Measurements from ENCODE around the gene MYT1. TPM values are rescaled to one million over a fixed set of nuclear protein-coding genes. Genes with fewer than 3 reads are reported as not detected.

The MYT1 gene
- total and polyA plus RNA-seq, 2 experiments from 2014 or later: 0.03 to 0.06 TPM

GRCh38 chr20:64153410-64153809 is 10.8 kb upstream of the MYT1 start:
- no peaks in the 10 kb centered on the region for H4K20me1 ChIP-seq (ENCODE audit: insufficient read depth, poor library complexity, severe bottlenecking)
- 95% methylated on average over 2 of the region's 2 CpGs for WGBS (ENCODE audit: low lambda C conversion rate, missing lambda C conversion rate)
- H3K9me3 ChIP-seq (ENCODE audit: low read depth): no peaks in the 10 kb centered on the region
- TF ChIP-seq EZH2 (IDR thresholded peaks at IDR 0.05; ENCODE audit: borderline replicate concordance) (no peak), EZH2phosphoT487 (IDR thresholded peaks at IDR 0.05; ENCODE audit: low read depth, severe bottlenecking, unreplicated experiment) (no peak)
- TF ChIP-seq, protein P1, sequence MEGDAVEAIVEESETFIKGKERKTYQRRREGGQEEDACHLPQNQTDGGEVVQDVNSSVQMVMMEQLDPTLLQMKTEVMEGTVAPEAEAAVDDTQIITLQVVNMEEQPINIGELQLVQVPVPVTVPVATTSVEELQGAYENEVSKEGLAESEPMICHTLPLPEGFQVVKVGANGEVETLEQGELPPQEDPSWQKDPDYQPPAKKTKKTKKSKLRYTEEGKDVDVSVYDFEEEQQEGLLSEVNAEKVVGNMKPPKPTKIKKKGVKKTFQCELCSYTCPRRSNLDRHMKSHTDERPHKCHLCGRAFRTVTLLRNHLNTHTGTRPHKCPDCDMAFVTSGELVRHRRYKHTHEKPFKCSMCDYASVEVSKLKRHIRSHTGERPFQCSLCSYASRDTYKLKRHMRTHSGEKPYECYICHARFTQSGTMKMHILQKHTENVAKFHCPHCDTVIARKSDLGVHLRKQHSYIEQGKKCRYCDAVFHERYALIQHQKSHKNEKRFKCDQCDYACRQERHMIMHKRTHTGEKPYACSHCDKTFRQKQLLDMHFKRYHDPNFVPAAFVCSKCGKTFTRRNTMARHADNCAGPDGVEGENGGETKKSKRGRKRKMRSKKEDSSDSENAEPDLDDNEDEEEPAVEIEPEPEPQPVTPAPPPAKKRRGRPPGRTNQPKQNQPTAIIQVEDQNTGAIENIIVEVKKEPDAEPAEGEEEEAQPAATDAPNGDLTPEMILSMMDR (IDR thresholded peaks at IDR 0.05; ENCODE audit: poor library complexity): no peak
- H2AFZ ChIP-seq: no peak overlapping the region
- H3K4me2 ChIP-seq: no peak overlapping the region
- no peak for DNase-seq (ENCODE audit: low spot score)
- no peaks in the 10 kb centered on the region for H3K36me3 ChIP-seq (replicated peaks; ENCODE audit: insufficient read depth, low read depth)
- no peak overlapping the region for H3K27ac ChIP-seq
- no peak overlapping the region for H3K4me3 ChIP-seq
- H3K79me2 ChIP-seq: no peaks in the 10 kb centered on the region
- H3K27me3 ChIP-seq: no peaks in the 10 kb centered on the region
- H3K9me2 ChIP-seq (replicated peaks; ENCODE audit: insufficient read depth): no peaks in the 10 kb centered on the region
- H3K4me1 ChIP-seq (ENCODE audit: insufficient read depth): no peaks in the 10 kb centered on the region

DNA sequence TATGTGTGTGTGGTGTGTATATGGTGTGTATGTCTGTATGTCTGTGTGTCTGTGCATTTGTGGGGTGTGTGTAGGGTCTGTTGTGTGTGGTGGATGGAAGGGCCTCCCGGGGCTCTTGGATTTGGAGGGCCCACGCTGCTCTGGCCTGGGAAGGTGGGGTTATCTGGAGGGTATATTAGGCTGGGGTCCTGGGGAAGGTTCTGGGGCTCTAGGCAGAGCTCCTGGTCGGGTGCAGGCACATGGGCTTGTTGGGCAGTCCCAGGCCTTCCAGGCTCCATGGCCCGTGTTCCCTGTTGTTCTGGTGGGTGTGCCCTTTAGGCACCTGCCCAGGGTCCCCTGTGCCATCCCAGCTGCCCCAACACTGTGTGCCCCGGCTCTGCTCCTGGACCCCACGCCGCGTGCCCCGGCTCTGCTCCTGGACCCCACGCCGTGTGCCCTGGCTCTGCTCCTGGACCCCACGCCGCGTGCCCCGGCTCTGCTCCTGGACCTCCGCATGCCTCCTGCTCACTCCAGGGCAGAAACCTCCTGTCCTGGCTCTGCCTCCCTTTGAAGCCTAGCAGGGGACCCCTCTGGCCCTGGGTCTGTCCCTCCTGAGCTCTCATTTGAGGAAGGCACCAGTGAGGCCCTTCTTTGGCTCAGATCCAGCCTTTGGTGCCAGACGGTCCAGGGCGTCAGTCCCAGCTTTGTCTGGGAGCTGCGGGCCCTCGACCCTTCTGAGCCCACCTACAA is 10.2 kb upstream of the MYT1 start:
- no peak for DNase-seq (ENCODE audit: low spot score)
- Histone ChIP-seq H3K4me2 (no peak overlapping the region), H3K27me3 (no peaks in the 10 kb centered on the region), H3K9me2 (replicated peaks; ENCODE audit: insufficient read depth) (no peaks in the 10 kb centered on the region), H3K79me2 (no peaks in the 10 kb centered on the region), H3K27ac (no peak overlapping the region), H3K36me3 (replicated peaks; ENCODE audit: insufficient read depth, low read depth) (no peaks in the 10 kb centered on the region), H3K9me3 (ENCODE audit: low read depth) (no peaks in the 10 kb centered on the region), H3K4me3 (no peak overlapping the region), H2AFZ (no peak overlapping the region), H4K20me1 (ENCODE audit: insufficient read depth, poor library complexity, severe bottlenecking) (no peaks in the 10 kb centered on the region), H3K4me1 (ENCODE audit: insufficient read depth) (no peaks in the 10 kb centered on the region)
- WGBS (ENCODE audit: low lambda C conversion rate, missing lambda C conversion rate): 88% methylated on average over 17 of the region's 20 CpGs
- TF ChIP-seq EZH2phosphoT487 (IDR thresholded peaks at IDR 0.05; ENCODE audit: low read depth, severe bottlenecking, unreplicated experiment) (no peak), EZH2 (IDR thresholded peaks at IDR 0.05; ENCODE audit: borderline replicate concordance) (no peak)
- TF ChIP-seq, protein P1 (IDR thresholded peaks at IDR 0.05; ENCODE audit: poor library complexity): no peak

DNA sequence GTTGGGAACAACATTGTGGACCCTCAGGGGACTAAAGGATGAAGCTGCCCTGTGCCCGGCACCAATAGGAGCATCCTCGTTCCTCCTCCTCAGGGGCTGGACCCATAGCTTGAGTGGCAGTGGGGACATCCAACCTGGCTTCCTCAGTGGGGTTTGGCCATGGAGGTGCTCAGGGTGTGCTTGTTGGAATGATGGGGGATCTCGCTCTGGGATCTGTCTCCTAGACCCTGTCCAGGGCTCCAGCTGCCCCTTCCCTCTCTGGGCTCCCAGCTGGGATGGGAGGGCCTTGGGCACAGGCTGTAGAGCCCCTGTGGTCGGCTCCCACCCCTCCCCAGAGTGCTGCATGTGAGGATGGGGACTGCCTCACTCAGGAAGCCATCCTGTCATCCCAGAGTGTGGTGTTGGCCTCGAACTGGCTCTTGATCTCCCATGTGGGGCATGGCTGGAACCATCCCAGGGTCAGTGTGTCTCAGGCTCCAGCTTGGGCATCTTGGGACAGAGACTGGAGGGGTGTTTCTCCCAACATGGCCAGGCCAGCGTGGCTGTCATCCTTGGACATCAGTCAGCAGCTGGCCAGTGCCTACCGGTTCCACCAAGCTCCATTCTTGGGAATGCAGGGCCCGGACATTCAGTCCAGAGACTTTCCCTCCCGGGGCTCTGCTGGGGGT is 9.5 kb upstream of the MYT1 start:
- WGBS (ENCODE audit: low lambda C conversion rate, missing lambda C conversion rate): 82% methylated on average over 9 of the region's 9 CpGs
- H2AFZ ChIP-seq: no peak overlapping the region
- H3K79me2 ChIP-seq: no peaks in the 10 kb centered on the region
- no peaks in the 10 kb centered on the region for H4K20me1 ChIP-seq (ENCODE audit: insufficient read depth, poor library complexity, severe bottlenecking)
- TF ChIP-seq, protein P1 (IDR thresholded peaks at IDR 0.05; ENCODE audit: poor library complexity): no peak
- TF ChIP-seq EZH2phosphoT487 (IDR thresholded peaks at IDR 0.05; ENCODE audit: low read depth, severe bottlenecking, unreplicated experiment) (no peak), EZH2 (IDR thresholded peaks at IDR 0.05; ENCODE audit: borderline replicate concordance) (no peak)
- no peak for DNase-seq (ENCODE audit: low spot score)
- no peak overlapping the region for H3K4me3 ChIP-seq
- no peak overlapping the region for H3K27ac ChIP-seq
- no peaks in the 10 kb centered on the region for H3K9me2 ChIP-seq (replicated peaks; ENCODE audit: insufficient read depth)
- H3K9me3 ChIP-seq (ENCODE audit: low read depth): no peaks in the 10 kb centered on the region
- no peaks in the 10 kb centered on the region for H3K36me3 ChIP-seq (replicated peaks; ENCODE audit: insufficient read depth, low read depth)
- peaks cover 5% of the 10 kb centered on the region for H3K27me3 ChIP-seq
- no peak overlapping the region for H3K4me2 ChIP-seq
- H3K4me1 ChIP-seq (ENCODE audit: insufficient read depth): no peaks in the 10 kb centered on the region

All from hepatocyte (in vitro differentiated cells).